ENCODE measurements around the gene RING1. TPM values are rescaled to one million over a fixed set of nuclear protein-coding genes. Genes with fewer than 3 reads are reported as not detected.

The RING1 gene
- 11.4 TPM for total RNA-seq

DNA sequence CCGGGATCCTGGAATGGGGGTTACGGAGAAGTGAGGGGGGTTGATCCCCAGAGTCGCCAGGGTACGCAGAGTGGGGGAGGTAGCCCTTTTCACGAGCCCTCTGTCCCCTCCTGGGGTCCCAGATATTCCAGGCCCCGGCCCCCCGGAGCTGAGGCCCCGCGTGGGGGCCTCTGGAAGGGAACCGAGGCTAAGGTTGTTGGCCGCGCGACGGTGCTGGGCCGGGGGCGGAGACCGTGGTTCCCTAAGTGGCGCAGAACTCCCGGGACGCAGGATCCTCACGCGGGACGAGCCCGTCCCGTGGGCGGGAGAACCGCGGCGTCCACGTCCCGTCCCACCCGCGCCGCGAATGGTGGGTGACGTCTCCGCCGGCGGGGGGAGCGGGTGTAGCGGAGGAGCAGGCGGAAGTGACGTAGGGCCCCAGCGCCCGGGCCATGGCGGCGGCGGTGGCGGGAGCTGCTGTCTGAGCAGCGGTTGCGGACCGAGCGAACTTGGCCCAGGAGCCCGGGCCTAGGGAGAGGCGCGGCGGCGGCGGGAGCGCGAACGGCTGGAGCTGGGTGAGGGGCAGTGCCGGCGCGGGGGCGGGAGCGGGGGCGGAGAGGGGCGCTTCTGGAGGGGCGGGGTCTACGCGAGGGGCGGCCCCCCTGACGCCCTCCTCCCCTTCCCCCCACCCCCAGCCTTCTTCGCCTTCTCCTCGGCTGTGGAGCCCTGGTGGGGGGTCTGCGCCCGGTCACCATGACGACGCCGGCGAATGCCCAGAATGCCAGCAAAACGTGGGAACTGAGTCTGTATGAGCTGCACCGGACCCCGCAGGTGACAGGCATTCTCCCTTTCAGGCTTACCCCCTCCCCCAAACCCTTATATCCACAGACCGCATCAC lies at the start of gene RING1:
RING1 (plus strand) TSS at position 410 of the 877 bp plus-strand sequence; CDS start at position 733, 323 bp downstream.
- peak within 1 kb of the TSS; percentile 80 for H3K4me3 ChIP-seq (ENCODE audit: low read length)
- peaks cover 9% of the 10 kb centered on the region for H3K27me3 ChIP-seq (ENCODE audit: insufficient read depth, low read length)
- no peaks in the 10 kb centered on the region for H3K9me3 ChIP-seq (ENCODE audit: low read depth, low read length)
- H3K4me1 ChIP-seq (ENCODE audit: insufficient read depth, low read length), result peaks cover 38% of the 10 kb centered on the region

DNA sequence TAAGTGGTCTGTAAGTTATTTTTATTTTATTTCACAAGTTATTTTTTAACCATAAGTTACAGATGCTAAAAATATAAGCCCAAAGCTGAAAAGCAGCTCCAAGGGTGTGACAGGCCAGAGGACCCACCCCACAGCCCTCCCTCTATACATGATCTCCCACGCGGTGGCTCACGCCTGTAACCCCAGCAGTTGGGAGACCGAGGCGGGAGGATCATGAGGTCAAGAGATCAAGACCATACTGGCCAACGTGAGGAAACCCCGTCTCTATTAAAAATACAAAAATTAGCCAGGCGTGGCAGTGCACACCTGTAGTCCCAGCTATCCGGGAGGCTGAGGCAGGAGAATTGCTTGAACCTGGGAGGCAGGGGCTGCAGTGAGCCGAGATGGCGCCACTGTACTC lies 48.2 kb upstream of the RING1 start:
- Histone ChIP-seq H3K4me3 (ENCODE audit: low read length) (no peak overlapping the region), H3K4me1 (ENCODE audit: insufficient read depth, low read length) (peaks cover 15% of the 10 kb centered on the region), H3K27me3 (ENCODE audit: insufficient read depth, low read length) (no peaks in the 10 kb centered on the region), H3K9me3 (ENCODE audit: low read depth, low read length) (no peaks in the 10 kb centered on the region)

DNA sequence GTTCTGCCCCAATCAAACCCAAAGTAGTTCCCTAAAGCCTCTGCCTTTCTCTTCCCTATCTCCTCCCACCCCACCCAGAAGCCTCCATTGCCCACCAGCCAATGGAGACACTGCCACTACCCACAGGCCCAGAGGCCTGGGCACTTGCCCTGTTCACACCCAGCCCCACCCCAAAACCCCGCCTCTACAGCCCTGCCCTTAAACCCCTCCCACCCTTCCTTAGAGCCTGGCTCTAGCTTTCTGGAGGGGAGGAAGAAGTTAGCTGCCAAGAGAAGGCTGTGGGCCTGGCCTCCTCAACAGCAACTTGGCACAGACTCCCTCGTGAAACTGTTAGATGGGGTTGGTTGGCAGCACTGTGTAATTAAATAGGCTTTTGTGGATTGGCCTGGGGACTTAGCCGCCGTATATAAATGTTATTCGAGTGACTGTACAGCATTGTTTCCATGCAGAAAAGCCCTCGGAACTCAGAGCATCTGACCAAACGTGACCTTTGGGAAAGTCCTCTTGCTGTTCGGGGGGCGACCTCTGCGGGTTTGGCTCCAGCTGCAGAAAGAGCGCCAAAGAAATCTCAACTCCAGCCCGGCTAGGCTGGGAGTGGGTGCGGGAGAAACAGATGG lies 47.5 kb upstream of the RING1 start:
- Histone ChIP-seq H3K4me1 (ENCODE audit: insufficient read depth, low read length) (peaks cover 15% of the 10 kb centered on the region), H3K4me3 (ENCODE audit: low read length) (no peak overlapping the region), H3K9me3 (ENCODE audit: low read depth, low read length) (no peaks in the 10 kb centered on the region), H3K27me3 (ENCODE audit: insufficient read depth, low read length) (no peaks in the 10 kb centered on the region)

DNA sequence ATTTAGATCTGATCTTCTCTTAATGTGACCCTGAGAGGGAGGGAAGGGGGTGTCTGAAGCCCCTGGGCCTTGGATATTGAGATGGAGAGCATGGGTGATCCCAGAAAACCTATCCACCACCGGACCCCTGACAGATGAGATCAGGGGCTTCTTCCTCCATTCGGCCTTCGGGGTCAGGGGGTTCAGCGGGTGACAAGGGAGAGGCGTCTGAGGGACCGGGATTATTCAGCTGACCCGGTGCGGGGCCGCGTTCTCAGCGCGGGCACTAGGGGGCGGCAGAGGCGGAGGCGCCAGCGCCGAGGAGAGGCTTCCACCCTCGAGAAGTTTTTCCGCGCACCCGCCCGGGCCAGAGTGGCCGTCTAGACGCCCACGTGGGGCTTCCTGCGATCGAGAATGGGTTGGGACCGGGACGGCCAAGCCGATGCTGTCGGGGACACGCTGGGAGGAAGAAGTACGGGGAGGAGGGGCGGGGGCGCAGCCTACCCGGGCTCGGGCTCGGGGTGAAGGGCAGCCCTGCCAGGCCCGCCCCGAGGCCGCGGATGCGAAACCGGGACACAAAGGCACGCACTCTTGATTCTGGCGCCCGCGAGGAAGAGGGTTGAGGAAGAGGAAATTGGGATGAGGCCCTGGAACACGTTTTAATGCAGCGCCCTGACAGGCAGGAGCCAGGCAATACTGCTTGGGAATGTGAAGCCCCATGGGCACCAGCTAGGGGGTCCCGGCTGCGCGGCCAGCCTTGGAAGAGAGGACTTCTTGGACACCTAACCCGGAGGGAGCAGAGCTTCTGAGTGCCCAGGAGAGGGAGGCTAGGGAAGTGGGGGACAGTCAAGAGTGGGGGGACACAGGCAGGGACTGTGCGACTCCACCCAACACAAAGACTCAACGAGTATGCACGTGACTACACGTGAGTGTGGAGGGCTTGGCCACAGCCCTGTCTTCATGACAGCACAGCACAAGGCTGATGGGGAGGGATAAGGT lies 46.7 kb upstream of the RING1 start:
- H3K4me3 ChIP-seq (ENCODE audit: low read length), result peak overlapping the region; percentile 3
- H3K27me3 ChIP-seq (ENCODE audit: insufficient read depth, low read length), result no peaks in the 10 kb centered on the region
- no peaks in the 10 kb centered on the region for H3K9me3 ChIP-seq (ENCODE audit: low read depth, low read length)
- H3K4me1 ChIP-seq (ENCODE audit: insufficient read depth, low read length), result peaks cover 15% of the 10 kb centered on the region

DNA sequence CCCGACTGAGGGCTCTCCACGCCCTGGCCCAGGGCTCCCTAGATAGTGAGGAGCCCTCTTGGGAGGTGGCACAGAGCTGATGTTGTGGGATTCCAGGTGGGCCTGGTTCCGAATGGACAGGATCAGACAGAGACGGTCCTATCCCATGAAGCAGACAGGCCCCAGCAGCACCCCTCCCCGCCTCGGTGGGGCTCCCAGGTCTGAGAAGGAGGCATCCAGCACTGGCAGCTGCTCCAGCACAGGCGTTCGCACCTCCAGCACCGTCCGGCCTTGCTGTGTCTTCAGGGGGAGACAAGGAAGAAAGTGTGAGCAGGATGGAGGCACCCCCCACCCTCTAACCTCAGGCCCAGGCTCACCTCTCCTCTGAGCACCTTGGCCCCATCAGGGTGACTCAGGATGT lies 44.8 kb upstream of the RING1 start:
- Histone ChIP-seq H3K4me1 (ENCODE audit: insufficient read depth, low read length) (peaks cover 15% of the 10 kb centered on the region), H3K4me3 (ENCODE audit: low read length) (no peak overlapping the region), H3K27me3 (ENCODE audit: insufficient read depth, low read length) (no peaks in the 10 kb centered on the region), H3K9me3 (ENCODE audit: low read depth, low read length) (no peaks in the 10 kb centered on the region)

DNA sequence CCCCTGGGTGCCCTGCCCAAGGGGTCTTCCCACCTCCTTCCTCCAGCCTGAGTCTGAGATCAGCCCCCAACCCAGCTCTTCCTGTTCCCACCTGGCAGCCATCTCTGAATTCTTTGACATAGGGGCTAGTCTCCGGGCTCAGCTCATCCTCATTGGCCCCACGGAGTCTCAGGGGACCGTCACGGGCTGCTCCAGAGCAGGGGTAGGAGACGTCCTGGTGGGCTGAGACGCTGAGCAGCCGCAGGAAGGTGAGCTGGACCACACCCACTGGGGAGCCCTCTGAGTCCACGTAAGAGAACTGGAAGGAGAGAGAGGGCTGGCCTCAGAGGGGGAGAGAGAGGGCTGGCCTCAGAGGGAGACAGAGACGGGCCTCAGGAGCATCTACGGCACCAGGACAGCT lies 44.1 kb upstream of the RING1 start:
- Histone ChIP-seq H3K9me3 (ENCODE audit: low read depth, low read length) (no peaks in the 10 kb centered on the region), H3K4me1 (ENCODE audit: insufficient read depth, low read length) (peaks cover 15% of the 10 kb centered on the region), H3K4me3 (ENCODE audit: low read length) (no peak overlapping the region), H3K27me3 (ENCODE audit: insufficient read depth, low read length) (no peaks in the 10 kb centered on the region)

DNA sequence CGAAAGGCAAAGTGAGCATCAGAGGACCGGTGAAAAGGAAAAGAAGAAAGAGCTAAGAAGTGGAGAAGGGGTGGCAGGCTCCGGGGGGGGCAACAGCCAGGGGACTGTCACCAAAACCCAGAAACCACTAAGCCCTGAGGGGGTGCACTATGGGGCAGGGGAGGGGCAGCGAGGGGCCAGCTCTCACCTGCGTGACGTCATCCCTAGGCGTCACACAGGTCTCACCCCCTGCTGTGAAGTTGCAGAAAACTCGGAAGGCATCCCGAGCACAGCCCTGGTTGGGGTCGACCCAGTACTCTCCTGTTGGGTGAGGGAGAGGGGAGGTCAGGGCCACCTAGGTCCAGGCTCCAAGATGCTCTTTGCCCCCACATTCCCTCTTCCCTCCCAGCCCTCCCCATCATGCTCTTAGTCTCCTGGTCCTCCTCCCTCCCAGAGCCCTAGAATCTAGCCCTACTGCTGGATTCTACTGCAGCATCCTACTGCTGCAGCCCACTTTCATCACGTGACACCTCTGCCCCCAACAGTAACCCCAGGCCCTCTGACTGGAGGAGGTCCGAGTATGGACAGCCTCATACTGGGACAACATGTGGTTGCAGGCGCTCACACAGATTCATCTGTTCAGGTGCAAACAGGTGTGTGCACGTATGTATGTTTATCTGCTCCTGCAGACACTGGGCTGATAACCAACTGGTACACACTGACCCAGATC lies 43.5 kb upstream of the RING1 start:
- Histone ChIP-seq H3K4me1 (ENCODE audit: insufficient read depth, low read length) (peaks cover 15% of the 10 kb centered on the region), H3K9me3 (ENCODE audit: low read depth, low read length) (no peaks in the 10 kb centered on the region), H3K27me3 (ENCODE audit: insufficient read depth, low read length) (no peaks in the 10 kb centered on the region)

DNA sequence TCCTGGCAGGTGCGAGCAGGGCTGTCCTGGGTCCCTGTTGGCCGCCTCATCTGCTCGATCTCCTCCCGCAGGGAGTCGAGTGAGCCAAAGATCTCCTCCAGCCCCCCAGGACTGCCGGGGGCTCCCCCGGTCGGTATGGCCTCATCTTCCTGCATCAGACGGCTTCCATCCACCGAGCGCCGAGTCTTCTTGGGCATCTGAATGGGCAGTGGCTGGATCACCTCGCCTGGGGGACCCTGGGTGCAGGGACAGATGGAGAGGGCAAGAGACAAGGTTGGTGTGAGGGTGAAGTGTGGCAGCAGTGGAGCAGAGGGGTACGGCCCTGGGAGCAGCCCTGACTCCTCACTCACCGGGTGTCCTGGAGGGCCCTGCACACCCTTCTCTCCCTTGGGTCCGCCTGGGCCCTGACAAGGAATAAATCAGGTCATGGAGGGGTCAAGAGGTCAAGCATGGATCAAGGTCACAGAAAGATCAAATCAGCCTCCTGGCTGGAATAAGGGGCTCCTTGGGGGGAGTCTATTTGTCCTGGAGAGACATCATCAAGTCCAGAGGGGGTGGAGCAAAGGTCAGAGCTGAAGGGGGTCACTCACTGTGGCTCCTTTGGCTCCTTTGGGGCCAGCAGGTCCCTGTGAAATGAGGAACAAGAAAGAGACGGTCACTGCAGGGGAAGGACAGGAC lies 42.6 kb upstream of the RING1 start:
- H3K9me3 ChIP-seq (ENCODE audit: low read depth, low read length), result no peaks in the 10 kb centered on the region
- H3K4me3 ChIP-seq (ENCODE audit: low read length), result no peak overlapping the region
- peaks cover 13% of the 10 kb centered on the region for H3K4me1 ChIP-seq (ENCODE audit: insufficient read depth, low read length)
- no peaks in the 10 kb centered on the region for H3K27me3 ChIP-seq (ENCODE audit: insufficient read depth, low read length)

More for the DNA sequence above, 43.5 kb upstream of the RING1 start:
- H3K4me3 ChIP-seq (ENCODE audit: low read length), result no peak overlapping the region

DNA sequence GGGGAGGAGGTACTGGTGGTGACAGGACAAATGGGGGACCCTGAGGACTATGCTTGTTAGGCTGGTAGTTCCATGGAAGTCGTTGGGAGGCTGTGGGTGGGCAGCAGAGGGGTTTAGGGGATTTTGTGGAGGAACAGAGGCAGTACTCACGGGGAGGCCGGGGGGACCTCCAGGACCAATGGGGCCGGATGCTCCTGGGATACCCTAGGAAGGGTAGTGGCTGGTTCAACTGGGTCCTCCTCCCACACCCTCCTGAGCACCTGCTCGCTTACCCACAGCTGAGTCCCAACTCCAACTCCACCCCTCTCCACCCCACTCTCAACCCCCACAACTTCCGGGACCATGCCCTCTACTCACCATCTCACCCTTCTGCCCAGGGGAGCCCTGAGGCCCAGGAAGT lies 41.9 kb upstream of the RING1 start:
- H3K4me1 ChIP-seq (ENCODE audit: insufficient read depth, low read length), result peaks cover 6% of the 10 kb centered on the region
- H3K9me3 ChIP-seq (ENCODE audit: low read depth, low read length), result no peaks in the 10 kb centered on the region
- no peaks in the 10 kb centered on the region for H3K27me3 ChIP-seq (ENCODE audit: insufficient read depth, low read length)
- no peak overlapping the region for H3K4me3 ChIP-seq (ENCODE audit: low read length)

DNA sequence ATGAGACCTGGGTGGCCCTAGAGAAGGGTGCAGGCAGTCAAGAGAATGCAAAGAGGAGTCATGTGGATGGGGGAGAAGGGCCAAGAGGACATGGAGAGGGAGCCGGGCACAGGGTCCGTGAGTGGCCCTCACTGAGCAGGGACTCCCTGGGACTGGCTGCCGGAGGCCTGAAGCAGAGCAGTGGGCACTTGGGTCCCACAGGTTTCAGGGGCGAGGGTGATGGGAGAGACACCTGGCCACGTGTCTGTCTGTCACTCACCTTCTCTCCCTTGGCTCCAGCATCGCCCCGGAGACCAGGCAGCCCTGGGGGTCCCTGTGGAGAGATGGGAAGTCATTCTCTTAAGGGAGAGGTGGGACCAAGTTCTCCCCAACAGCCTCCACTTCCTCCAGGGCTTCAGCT lies 41.5 kb upstream of the RING1 start:
- peaks cover 3% of the 10 kb centered on the region for H3K4me1 ChIP-seq (ENCODE audit: insufficient read depth, low read length)
- no peaks in the 10 kb centered on the region for H3K27me3 ChIP-seq (ENCODE audit: insufficient read depth, low read length)
- no peaks in the 10 kb centered on the region for H3K9me3 ChIP-seq (ENCODE audit: low read depth, low read length)
- H3K4me3 ChIP-seq (ENCODE audit: low read length), result no peak overlapping the region

DNA sequence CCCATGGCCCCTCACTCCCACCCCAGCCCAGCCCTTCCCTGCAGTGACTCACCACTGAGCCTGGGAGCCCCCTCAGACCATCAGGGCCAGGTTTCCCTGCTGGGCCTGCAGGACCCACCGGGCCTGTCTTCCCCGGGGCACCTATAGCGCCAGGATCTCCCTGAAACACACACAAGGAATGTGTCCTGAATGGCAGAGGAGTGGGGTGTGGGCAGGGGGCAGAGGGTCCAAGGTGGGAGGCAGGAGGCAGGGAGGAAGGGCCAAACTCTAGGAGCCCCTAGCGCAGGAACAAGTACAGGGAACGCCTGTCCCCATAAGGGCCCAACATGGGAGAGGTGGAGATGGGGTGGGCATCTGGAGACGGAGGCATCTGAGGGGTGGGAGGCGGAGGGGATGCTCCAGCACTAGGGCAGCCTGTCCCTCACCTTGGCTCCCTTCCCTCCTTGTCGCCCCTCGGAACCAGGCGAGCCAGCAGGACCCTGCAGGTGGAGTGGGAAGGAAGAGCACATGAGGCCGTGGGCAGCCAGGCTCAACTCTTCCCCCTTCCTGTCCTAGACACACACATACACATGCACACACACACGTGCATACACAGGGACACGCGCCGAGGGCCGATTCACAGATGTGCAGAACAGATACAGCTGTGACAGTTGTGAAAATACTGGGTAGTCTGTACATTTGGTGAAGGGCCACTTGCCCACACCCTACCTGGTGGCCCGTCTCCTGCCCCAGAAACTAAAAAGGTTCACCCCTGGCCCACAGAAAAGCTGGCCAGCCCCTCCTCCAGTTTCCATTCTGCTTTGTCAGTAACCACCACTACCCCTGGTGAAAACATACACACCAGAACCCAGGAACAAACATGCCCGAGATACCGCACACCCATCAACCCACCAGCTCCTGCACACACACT lies 40.7 kb upstream of the RING1 start:
- Histone ChIP-seq H3K27me3 (ENCODE audit: insufficient read depth, low read length) (no peaks in the 10 kb centered on the region), H3K9me3 (ENCODE audit: low read depth, low read length) (no peaks in the 10 kb centered on the region), H3K4me1 (ENCODE audit: insufficient read depth, low read length) (no peaks in the 10 kb centered on the region), H3K4me3 (ENCODE audit: low read length) (no peak overlapping the region)

DNA sequence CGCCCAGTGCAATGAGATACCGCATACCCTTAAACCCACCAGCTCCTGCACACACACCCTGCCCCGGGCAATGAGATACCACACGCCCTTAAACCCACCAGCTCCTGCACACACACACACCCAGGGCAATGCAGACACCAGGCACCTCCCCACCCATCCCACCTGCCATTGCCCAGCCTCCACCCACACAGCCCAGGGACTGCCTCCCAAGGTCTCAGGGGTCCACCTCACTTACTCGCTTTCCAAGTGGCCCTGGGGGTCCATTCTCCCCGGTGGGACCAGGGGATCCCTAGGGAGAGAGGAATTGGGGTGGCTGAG lies 40.1 kb upstream of the RING1 start:
- H3K4me3 ChIP-seq (ENCODE audit: low read length), result no peak overlapping the region
- no peaks in the 10 kb centered on the region for H3K27me3 ChIP-seq (ENCODE audit: insufficient read depth, low read length)
- no peaks in the 10 kb centered on the region for H3K9me3 ChIP-seq (ENCODE audit: low read depth, low read length)
- no peaks in the 10 kb centered on the region for H3K4me1 ChIP-seq (ENCODE audit: insufficient read depth, low read length)

DNA sequence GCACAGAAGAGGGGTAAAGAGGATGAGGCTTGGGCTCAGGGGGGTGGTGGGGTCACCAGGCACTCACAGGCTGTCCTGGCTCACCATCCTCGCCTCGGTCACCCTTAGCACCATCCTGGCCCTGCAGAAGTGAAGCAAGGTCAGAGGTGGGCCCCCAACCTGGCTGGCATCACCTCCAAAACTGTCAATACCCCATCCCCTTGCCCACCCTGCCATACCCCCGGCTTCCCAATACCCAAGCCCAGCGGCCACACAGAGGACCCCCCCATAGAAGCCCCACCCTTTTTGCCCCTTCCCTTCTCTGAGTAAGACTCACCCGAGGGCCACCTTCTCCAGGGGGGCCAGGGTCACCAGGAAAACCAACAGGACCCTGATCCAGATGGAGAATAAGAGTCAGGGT lies 39.7 kb upstream of the RING1 start:
- no peaks in the 10 kb centered on the region for H3K9me3 ChIP-seq (ENCODE audit: low read depth, low read length)
- no peak overlapping the region for H3K4me3 ChIP-seq (ENCODE audit: low read length)
- H3K4me1 ChIP-seq (ENCODE audit: insufficient read depth, low read length), result no peaks in the 10 kb centered on the region
- H3K27me3 ChIP-seq (ENCODE audit: insufficient read depth, low read length), result no peaks in the 10 kb centered on the region

Data from mononuclear cell (primary cell).